Smooth muscle cell (in vitro differentiated cells): ENCODE measurements around the gene CPEB1. TPM values are rescaled to one million over a fixed set of nuclear protein-coding genes. Genes with fewer than 3 reads are reported as not detected.

ENCODE experiments used
- DNase-seq: peaks from one replicate; lab custom pipeline; 2025; ENCODE audit not compliant: unreplicated experiment; lab: John Stamatoyannopoulos, UW
- H2AFZ ChIP-seq: fragments of 200-600 bp; sonication (generic); 2 replicates; pipeline ENCODE4 v1.6.0; 2016; ENCODE audit warnings: antibody characterized with exemption, low read depth, mild to moderate bottlenecking
- H3F3A ChIP-seq: fragments of 200-600 bp; sonication (generic); 2 replicates; pipeline ENCODE4 v1.6.0; 2017; ENCODE audit warnings: antibody characterized with exemption, low read depth
- H3K27ac ChIP-seq: fragments of 200-600 bp; sonication (generic); 2 replicates; pipeline ENCODE4 v1.5.1; 2016; ENCODE audit warnings: low read depth, mild to moderate bottlenecking
- H3K27me3 ChIP-seq: fragments of 200-600 bp; sonication (generic); 2 replicates; pipeline ENCODE4 v1.6.1; 2016; ENCODE audit warnings: low read depth, mild to moderate bottlenecking
- H3K36me3 ChIP-seq: fragments of 200-600 bp; sonication (generic); 2 replicates; pipeline ENCODE4 v1.5.1; 2016; ENCODE audit warnings: low read depth
- H3K4me1 ChIP-seq: fragments of 200-600 bp; sonication (generic); 2 replicates; pipeline ENCODE4 v1.5.1; 2016; ENCODE audit warnings: low read depth
- H3K4me2 ChIP-seq: fragments of 200-600 bp; sonication (generic); 2 replicates; pipeline ENCODE4 v1.6.0; 2016; ENCODE audit warnings: mild to moderate bottlenecking
- H3K4me3 ChIP-seq: fragments of 200-600 bp; sonication (generic); 2 replicates; pipeline ENCODE4 v1.5.1; 2016; ENCODE audit warnings: mild to moderate bottlenecking
- H3K79me2 ChIP-seq: fragments of 200-600 bp; sonication (generic); 2 replicates; pipeline ENCODE4 v1.6.0; 2016; ENCODE audit warnings: low read depth, mild to moderate bottlenecking
- H3K9ac ChIP-seq: fragments of 200-600 bp; sonication (generic); 2 replicates; pipeline ENCODE4 v1.6.0; 2016; ENCODE audit warnings: low read depth
- H3K9me3 ChIP-seq: fragments of 200-600 bp; sonication (generic); replicated peaks from 2 replicates; pipeline ENCODE4 v1.5.1; 2016; ENCODE audit warnings: low read depth
- H4K20me1 ChIP-seq: fragments of 200-600 bp; sonication (generic); 2 replicates; pipeline ENCODE4 v1.6.0; 2016; ENCODE audit warnings: low read depth
- CTCF ChIP-seq: fragments of 200-600 bp; sonication (generic); IDR thresholded peaks from 2 replicates; pipeline ENCODE4 v1.5.1; 2017; ENCODE audit warnings: borderline replicate concordance, mild to moderate bottlenecking, antibody characterized with exemption; ENCODE audit not compliant: insufficient read depth, poor library complexity, severe bottlenecking
- WGBS: methylation state at CpG from one replicate; pipeline ENCODE4 v1.1.7; 2016; ENCODE audit warnings: low lambda C conversion rate; 5-methylcytosine and 5-hydroxymethylcytosine counted together
- polyA plus RNA-seq: library from polyadenylated mRNA; unstranded; fragments of >200 nt; fragmentation: Nextera tagmentation; extraction: Ambion mirVana; gene quantifications from 2 replicates; pipeline ENCODE4 v1.2.1, GENCODE V29; 2016
- total RNA-seq: library from RNA; depleted of rRNA; stranded (reverse); fragments of >200 nt; gene quantifications from 2 replicates; pipeline ENCODE4 v1.2.3, GENCODE V29; 2014

Gene CPEB1
- total and polyA plus RNA-seq, 2 experiments from 2014 or later, result 5.8 to 9.8 TPM

GRCh38 chr15:82570721-82571508, 76.2 kb downstream of the CPEB1 start:
- H3K9ac ChIP-seq, result peak overlapping the region; percentile 79
- H3K4me2 ChIP-seq, result peak overlapping the region; percentile 82
- no peak for DNase-seq
- no peaks in the 10 kb centered on the region for H3K9me3 ChIP-seq
- H3K36me3 ChIP-seq, result no peaks in the 10 kb centered on the region
- H3K27ac ChIP-seq, result peak overlapping the region; percentile 96
- peak overlapping the region; percentile 81 for H2AFZ ChIP-seq
- no peaks in the 10 kb centered on the region for H3F3A ChIP-seq
- peak overlapping the region; percentile 38 for H3K4me3 ChIP-seq
- no peak for TF ChIP-seq CTCF
- WGBS, result 38% methylated on average over 7 of the region's 7 CpGs
- no peaks in the 10 kb centered on the region for H3K27me3 ChIP-seq
- H4K20me1 ChIP-seq, result no peaks in the 10 kb centered on the region
- H3K79me2 ChIP-seq, result peaks cover 3% of the 10 kb centered on the region
- peaks cover 16% of the 10 kb centered on the region for H3K4me1 ChIP-seq

GRCh38 chr15:82569834-82570233, 77.3 kb downstream of the CPEB1 start:
- Histone ChIP-seq H3K79me2 (peaks cover 3% of the 10 kb centered on the region), H3K4me1 (peaks cover 16% of the 10 kb centered on the region), H3K9ac (no peak overlapping the region), H2AFZ (no peak overlapping the region), H3K4me3 (no peak overlapping the region), H3K9me3 (no peaks in the 10 kb centered on the region), H4K20me1 (no peaks in the 10 kb centered on the region), H3K27me3 (no peaks in the 10 kb centered on the region), H3K4me2 (peak overlapping the region; percentile 70), H3F3A (no peaks in the 10 kb centered on the region), H3K27ac (no peak overlapping the region), H3K36me3 (no peaks in the 10 kb centered on the region)
- 95% methylated on average over 4 of the region's 4 CpGs for WGBS
- no peak for DNase-seq
- no peak for TF ChIP-seq CTCF

- 82% methylated on average over 5 of the region's 5 CpGs for WGBS
These were observed 78.2 kb downstream of the CPEB1 start for GRCh38 chr15:82568986-82569385.

More at GRCh38 chr15:82568986-82569385, 78.2 kb downstream of the CPEB1 start:
- Histone ChIP-seq H3K4me2 (no peak overlapping the region), H3K27me3 (no peaks in the 10 kb centered on the region), H2AFZ (no peak overlapping the region), H3K36me3 (no peaks in the 10 kb centered on the region), H3K4me1 (peaks cover 16% of the 10 kb centered on the region), H3K9ac (no peak overlapping the region), H3K79me2 (peaks cover 3% of the 10 kb centered on the region), H3K9me3 (no peaks in the 10 kb centered on the region), H4K20me1 (no peaks in the 10 kb centered on the region), H3K27ac (no peak overlapping the region), H3K4me3 (no peak overlapping the region), H3F3A (no peaks in the 10 kb centered on the region)
- DNase-seq, result no peak
- TF ChIP-seq CTCF, result no peak
